ENCODE results near the gene RXRA.

The RXRA gene

DNA sequence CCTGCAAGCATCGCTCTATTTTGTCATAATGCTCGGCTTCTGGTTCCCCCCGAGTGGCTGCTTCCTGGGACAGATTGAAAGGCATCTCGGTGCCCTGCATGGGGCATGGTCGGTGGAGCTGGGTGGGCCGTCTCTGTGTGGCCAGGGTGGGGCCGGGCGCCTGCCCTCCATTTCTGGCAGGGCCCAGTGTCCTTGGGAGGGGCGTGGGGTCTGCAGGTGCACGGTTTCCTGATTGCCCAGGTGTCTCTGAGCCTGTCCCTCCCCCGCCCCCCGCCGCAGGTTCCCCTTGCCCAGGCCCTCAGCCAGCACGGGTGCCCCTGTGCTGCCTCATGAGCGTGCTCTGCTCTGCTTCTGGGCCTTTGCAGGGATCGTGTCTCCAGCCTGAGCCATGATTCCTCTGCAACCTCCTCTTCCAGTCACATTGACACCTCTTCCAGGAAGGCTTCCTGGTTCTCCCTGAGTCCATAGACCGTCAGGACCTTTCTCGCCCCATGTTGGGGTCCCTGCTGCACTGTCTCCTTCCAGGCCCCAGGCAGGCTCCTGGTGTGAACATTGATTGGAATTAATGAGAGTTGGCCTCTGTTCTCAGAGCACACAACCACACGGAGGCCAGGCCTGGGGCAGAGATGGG lies 90.2 kb downstream of the RXRA start:
- peaks cover 74% of the 10 kb centered on the region for H3K4me1 ChIP-seq
- TF ChIP-seq, protein P1, sequence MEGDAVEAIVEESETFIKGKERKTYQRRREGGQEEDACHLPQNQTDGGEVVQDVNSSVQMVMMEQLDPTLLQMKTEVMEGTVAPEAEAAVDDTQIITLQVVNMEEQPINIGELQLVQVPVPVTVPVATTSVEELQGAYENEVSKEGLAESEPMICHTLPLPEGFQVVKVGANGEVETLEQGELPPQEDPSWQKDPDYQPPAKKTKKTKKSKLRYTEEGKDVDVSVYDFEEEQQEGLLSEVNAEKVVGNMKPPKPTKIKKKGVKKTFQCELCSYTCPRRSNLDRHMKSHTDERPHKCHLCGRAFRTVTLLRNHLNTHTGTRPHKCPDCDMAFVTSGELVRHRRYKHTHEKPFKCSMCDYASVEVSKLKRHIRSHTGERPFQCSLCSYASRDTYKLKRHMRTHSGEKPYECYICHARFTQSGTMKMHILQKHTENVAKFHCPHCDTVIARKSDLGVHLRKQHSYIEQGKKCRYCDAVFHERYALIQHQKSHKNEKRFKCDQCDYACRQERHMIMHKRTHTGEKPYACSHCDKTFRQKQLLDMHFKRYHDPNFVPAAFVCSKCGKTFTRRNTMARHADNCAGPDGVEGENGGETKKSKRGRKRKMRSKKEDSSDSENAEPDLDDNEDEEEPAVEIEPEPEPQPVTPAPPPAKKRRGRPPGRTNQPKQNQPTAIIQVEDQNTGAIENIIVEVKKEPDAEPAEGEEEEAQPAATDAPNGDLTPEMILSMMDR (IDR thresholded peaks at IDR 0.05): no peak
- H3K27ac ChIP-seq: peak overlapping the region; percentile 89
- no peaks in the 10 kb centered on the region for H3K36me3 ChIP-seq (ENCODE audit: control insufficient read depth, insufficient read depth, low read length)
- no peak overlapping the region for H3K9ac ChIP-seq
- no peaks in the 10 kb centered on the region for H3K27me3 ChIP-seq (ENCODE audit: control insufficient read depth, insufficient read depth, low read length)
- no peaks in the 10 kb centered on the region for H3K9me3 ChIP-seq (ENCODE audit: control insufficient read depth, low read length)
- H3K79me2 ChIP-seq: peaks cover 2% of the 10 kb centered on the region
- H3K4me2 ChIP-seq (ENCODE audit: low read length): no peak overlapping the region
- H2AFZ ChIP-seq: no peak overlapping the region
- no peak overlapping the region for H3K4me3 ChIP-seq (ENCODE audit: low read depth, low read length)

DNA sequence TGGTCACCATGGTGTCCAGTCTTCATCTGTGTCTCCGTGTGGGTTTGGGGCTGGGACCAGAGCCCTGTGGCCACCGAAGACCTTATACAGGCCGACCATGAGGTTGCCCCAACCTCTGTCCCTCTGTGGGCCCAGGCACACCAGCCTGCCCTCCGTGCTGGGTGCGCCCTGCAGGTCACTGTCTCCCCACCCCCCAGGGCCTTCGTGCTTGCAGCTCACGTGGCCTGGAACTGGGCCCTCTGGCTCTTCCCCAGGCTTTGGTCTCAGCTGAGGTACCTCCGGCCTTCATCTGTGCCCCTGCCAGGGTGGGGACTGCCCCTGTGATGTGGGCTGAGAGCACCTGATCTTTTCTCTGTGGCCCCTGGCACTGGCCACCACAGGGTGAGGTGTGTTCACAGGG lies 92.1 kb downstream of the RXRA start:
- no peak overlapping the region for H2AFZ ChIP-seq
- no peaks in the 10 kb centered on the region for H3K36me3 ChIP-seq (ENCODE audit: control insufficient read depth, insufficient read depth, low read length)
- no peak overlapping the region for H3K4me3 ChIP-seq (ENCODE audit: low read depth, low read length)
- peaks cover 2% of the 10 kb centered on the region for H3K79me2 ChIP-seq
- no peaks in the 10 kb centered on the region for H3K9me3 ChIP-seq (ENCODE audit: control insufficient read depth, low read length)
- peak overlapping the region; percentile 46 for H3K4me2 ChIP-seq (ENCODE audit: low read length)
- no peak overlapping the region for H3K9ac ChIP-seq
- peaks cover 57% of the 10 kb centered on the region for H3K4me1 ChIP-seq
- no peaks in the 10 kb centered on the region for H3K27me3 ChIP-seq (ENCODE audit: control insufficient read depth, insufficient read depth, low read length)
- peak overlapping the region; percentile 90 for H3K27ac ChIP-seq
- TF ChIP-seq, protein P1 (IDR thresholded peaks at IDR 0.05): no peak

DNA sequence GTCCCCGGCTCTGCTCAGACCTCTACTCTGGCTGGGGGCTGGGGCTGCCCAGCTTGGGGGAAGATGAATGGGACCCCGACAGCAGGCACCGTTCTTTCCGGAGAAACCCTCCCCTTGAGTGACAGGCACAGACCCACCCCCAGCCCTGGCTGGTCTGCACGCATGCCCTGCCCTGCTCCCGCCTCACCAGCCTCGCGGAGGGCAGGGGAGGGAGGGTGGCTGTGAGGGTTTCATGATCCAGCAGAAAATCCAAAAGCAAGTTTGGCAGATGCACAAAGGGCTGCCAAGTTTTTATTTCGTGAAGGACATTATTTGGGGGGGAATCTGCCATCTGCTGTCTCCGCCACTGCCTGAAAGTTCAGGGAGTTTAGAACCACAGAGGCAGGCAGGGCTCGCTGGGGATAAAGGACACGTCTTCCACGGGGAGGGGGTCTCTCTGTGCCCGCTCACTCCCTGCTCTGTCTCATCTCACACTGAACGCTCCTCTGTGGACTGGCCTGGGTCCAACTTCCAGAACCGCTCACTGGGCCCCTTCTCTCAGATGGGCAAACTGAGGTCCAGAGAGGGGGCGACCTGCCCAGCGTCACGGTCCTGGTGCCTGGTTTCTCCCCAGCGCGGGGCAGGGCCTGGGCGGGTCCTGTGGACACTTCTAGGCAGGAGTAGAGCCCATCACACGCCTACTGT lies 92.9 kb downstream of the RXRA start:
- Histone ChIP-seq H3K4me1 (peaks cover 51% of the 10 kb centered on the region), H3K27ac (peak overlapping the region; percentile 90), H3K9ac (no peak overlapping the region), H3K4me3 (ENCODE audit: low read depth, low read length) (no peak overlapping the region), H3K4me2 (ENCODE audit: low read length) (peak overlapping the region; percentile 46), H3K27me3 (ENCODE audit: control insufficient read depth, insufficient read depth, low read length) (no peaks in the 10 kb centered on the region), H2AFZ (no peak overlapping the region), H3K36me3 (ENCODE audit: control insufficient read depth, insufficient read depth, low read length) (no peaks in the 10 kb centered on the region), H3K9me3 (ENCODE audit: control insufficient read depth, low read length) (no peaks in the 10 kb centered on the region), H3K79me2 (peaks cover 2% of the 10 kb centered on the region)
- TF ChIP-seq, protein P1 (IDR thresholded peaks at IDR 0.05): no peak

DNA sequence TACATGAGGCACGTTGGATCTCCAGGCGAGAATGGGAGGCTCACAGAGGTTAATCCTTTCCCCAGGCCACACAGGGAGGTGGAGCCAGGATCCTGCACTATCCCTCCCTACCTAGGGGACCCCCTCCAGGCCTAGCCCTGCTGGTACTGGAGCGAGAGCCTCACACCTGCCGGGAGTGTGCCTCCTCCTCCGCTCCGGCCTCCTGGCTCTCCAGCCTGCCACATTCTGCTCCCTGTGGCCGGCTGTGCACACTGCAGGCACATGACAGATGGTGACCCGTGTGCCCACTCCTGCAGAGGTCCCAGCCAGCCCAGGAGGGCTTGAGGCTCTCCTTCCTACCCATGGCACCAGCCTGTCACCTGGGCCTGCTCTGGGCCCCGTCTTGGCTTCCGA lies 93.4 kb downstream of the RXRA start:
- Histone ChIP-seq H3K4me1 (peaks cover 46% of the 10 kb centered on the region), H3K4me2 (ENCODE audit: low read length) (no peak overlapping the region), H2AFZ (no peak overlapping the region), H3K79me2 (peaks cover 2% of the 10 kb centered on the region), H3K36me3 (ENCODE audit: control insufficient read depth, insufficient read depth, low read length) (no peaks in the 10 kb centered on the region), H3K9ac (no peak overlapping the region), H3K9me3 (ENCODE audit: control insufficient read depth, low read length) (no peaks in the 10 kb centered on the region), H3K27me3 (ENCODE audit: control insufficient read depth, insufficient read depth, low read length) (no peaks in the 10 kb centered on the region), H3K27ac (peak overlapping the region; percentile 90), H3K4me3 (ENCODE audit: low read depth, low read length) (no peak overlapping the region)
- TF ChIP-seq, protein P1 (IDR thresholded peaks at IDR 0.05): peak; percentile 26

All from parathyroid adenoma (tissue), 2 donors.